Measurements from ENCODE around the gene EGFR.

The EGFR gene

DNA sequence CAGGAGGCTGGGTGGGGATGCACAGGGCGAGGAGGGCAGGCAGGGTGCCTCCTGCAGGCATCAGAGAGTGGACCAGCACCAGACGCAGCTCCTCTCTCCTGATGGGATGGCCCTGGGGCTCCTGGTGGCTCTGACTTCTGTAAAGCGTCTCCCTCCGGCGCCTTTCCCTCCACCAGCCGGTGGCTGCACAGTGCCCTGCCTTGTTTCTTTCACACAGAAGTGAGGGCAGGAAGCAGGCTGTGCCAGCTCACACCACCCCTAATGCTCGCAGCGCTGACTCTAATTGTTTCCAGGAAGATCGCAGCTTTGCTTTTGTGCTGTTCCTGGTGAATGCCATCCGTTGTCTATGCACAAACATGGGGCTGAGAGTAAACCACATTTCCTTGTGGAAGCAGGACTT, 194.0 kb downstream of the EGFR start:
- intact Hi-C loops (cut with micrococcal nuclease), result no loop called here
- Mint-ChIP-seq H3K36me3 (ENCODE audit: low read depth) (no peaks in the 10 kb centered on the region), H3K27me3 (no peaks in the 10 kb centered on the region), H3K27ac (no peak overlapping the region), H3K4me1 (ENCODE audit: low read depth) (no peaks in the 10 kb centered on the region), H3K9me3 (no peaks in the 10 kb centered on the region), H3K4me3 (no peak overlapping the region)

DNA sequence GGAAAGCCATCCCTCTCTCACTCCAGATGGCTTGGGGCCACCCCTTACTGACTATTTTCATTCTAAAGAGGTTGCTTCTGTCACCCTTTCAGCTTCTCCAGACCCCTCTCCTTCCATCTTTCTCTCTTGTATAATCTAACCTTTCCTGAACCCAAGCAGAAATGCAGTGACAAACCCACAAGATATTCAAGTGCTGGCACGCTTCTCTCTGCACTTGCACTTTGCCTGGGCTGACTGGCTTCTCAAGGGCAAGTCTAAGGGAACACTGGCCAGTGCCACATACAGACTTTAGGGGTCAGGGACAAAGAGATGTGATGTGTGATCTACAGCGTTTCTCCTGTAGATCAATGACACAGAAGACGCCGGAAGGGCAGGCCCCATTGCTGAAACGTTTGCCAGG, 195.9 kb downstream of the EGFR start:
- Mint-ChIP-seq H3K36me3 (ENCODE audit: low read depth) (no peaks in the 10 kb centered on the region), H3K27ac (no peak overlapping the region), H3K27me3 (no peaks in the 10 kb centered on the region), H3K9me3 (no peaks in the 10 kb centered on the region), H3K4me3 (no peak overlapping the region), H3K4me1 (ENCODE audit: low read depth) (no peaks in the 10 kb centered on the region)
- intact Hi-C loops (cut with micrococcal nuclease), result no loop called here

DNA sequence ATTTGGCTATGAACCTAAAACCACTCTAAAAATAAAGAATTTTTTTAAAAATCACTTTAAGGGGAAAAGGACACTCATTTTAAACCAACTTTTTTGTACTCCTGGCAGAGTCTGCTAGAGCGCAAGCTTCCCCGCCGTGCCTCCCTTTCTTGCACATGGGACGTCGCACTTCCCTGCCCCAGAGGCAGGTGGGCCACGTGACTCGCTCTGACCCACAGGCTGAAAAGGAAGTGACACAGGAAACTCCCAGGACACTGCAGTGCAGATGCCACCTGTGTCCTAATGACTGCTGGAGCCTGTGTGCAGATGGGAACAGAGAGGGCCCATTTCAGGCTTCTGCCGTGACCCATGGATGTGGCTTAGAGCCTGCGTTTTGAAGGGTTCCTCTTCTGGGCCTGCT, 204.2 kb downstream of the EGFR start:
- no peak overlapping the region for H3K27ac Mint-ChIP-seq
- H3K4me3 Mint-ChIP-seq, result no peak overlapping the region
- H3K4me1 Mint-ChIP-seq (ENCODE audit: low read depth), result no peaks in the 10 kb centered on the region
- intact Hi-C loops (cut with micrococcal nuclease), result no loop called here
- no peaks in the 10 kb centered on the region for H3K27me3 Mint-ChIP-seq
- H3K36me3 Mint-ChIP-seq (ENCODE audit: low read depth), result no peaks in the 10 kb centered on the region
- H3K9me3 Mint-ChIP-seq, result no peaks in the 10 kb centered on the region

DNA sequence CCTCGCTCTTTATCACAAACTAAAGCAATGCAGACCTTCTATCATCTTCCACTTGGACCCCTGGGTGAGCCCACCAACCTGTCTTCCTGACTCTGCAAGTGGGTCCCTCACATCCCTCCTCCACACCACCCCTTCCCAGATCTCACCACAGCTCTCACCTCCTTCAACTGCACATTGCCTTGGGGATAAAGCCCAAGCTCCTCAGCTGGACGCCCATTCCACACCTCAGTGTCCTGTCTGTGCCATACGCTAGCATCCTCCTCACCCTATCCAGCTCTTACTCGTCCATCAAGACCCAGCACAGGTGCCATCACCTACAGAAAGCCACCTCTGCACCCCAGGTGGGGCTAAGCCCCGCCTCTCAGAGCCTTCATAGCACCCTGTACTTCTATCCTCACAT, 205.3 kb downstream of the EGFR start:
- Mint-ChIP-seq H3K36me3 (ENCODE audit: low read depth) (no peaks in the 10 kb centered on the region), H3K4me3 (no peak overlapping the region), H3K27ac (no peak overlapping the region), H3K4me1 (ENCODE audit: low read depth) (no peaks in the 10 kb centered on the region), H3K27me3 (no peaks in the 10 kb centered on the region), H3K9me3 (peaks cover 10% of the 10 kb centered on the region)
- intact Hi-C loops (cut with micrococcal nuclease), result no loop called here

- H3K9me3 Mint-ChIP-seq, result peaks cover 17% of the 10 kb centered on the region
- H3K4me3 Mint-ChIP-seq, result no peak overlapping the region
- intact Hi-C loops (cut with micrococcal nuclease), result no loop called here
- H3K27ac Mint-ChIP-seq, result no peak overlapping the region
- no peaks in the 10 kb centered on the region for H3K27me3 Mint-ChIP-seq
- H3K36me3 Mint-ChIP-seq (ENCODE audit: low read depth), result no peaks in the 10 kb centered on the region
- no peaks in the 10 kb centered on the region for H3K4me1 Mint-ChIP-seq (ENCODE audit: low read depth)
These were observed 206.0 kb downstream of the EGFR start for GRCh38 chr7:55224810-55225209.

DNA sequence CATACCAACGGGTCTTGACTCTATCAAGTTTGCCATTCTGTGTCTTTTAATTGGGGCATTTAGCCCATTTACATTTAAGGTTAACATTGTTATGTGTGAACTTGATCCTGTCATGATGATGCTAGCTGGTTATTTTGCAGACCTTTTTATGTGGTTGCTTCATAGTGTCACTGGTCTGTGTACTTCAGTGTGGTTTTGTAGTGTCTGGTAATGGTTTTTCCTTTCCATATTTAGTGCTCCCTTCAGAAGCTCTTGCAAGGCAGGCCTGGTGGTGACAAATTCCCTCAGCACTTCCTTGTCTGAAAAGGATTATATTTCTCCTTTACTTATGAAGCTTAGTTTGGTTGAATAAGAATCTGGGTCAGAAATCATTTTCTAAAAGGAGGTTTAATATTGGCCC, 211.2 kb downstream of the EGFR start:
- H3K27me3 Mint-ChIP-seq, result no peaks in the 10 kb centered on the region
- H3K4me3 Mint-ChIP-seq, result no peak overlapping the region
- H3K27ac Mint-ChIP-seq, result no peak overlapping the region
- H3K9me3 Mint-ChIP-seq, result peaks cover 17% of the 10 kb centered on the region
- H3K4me1 Mint-ChIP-seq (ENCODE audit: low read depth), result no peaks in the 10 kb centered on the region
- intact Hi-C loops (cut with micrococcal nuclease), result no loop called here
- H3K36me3 Mint-ChIP-seq (ENCODE audit: low read depth), result no peaks in the 10 kb centered on the region

DNA sequence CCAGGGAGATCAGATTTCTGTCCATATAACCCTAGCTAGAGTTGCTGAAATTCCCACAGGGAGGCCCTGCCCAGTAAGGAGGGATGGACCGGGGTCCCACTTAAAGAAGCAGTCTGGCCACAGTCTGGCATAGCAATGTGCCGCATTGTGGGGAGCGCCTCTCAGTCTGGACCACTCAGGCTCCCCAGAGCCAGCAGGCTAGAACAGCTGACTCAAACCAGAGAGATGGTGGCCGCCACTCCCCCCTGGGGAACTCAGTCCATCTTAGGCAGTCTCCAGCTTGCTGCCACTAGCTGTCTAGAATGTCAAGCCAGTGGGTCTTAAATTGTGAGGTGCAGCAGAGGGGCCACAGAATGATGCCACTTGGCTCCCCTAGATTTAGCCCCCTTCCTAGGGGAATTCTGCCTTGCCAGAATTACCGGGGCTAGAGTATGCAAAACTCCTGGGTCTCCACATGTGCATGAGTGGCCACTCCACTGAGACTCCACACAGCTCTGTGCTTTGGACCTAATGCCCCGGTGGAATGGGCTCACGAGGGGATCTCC, 213.0 kb downstream of the EGFR start:
- no peaks in the 10 kb centered on the region for H3K36me3 Mint-ChIP-seq (ENCODE audit: low read depth)
- H3K4me3 Mint-ChIP-seq, result no peak overlapping the region
- intact Hi-C loops (cut with micrococcal nuclease), result no loop called here
- H3K27ac Mint-ChIP-seq, result no peak overlapping the region
- no peaks in the 10 kb centered on the region for H3K27me3 Mint-ChIP-seq
- H3K9me3 Mint-ChIP-seq, result peaks cover 17% of the 10 kb centered on the region
- H3K4me1 Mint-ChIP-seq (ENCODE audit: low read depth), result no peaks in the 10 kb centered on the region

DNA sequence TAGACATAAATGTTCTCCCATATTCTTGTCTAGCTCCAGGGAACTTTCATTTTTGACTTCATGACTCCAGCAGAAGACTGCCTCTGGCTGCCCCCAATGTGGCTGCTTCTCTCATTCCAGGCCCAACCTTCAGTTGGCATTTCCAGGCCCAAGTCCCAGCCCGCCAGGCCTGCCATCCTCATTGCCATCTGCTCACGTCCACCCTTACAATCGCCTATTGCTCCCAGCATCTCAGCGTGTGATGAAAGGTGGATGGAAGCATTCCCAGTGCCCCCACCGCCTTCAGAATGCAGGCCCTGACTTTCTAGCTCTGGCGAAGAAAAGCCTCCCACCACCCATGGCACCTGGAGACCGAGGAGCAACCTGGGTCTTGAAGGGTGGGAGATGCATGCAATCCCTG, 214.2 kb downstream of the EGFR start:
- H3K27me3 Mint-ChIP-seq, result no peaks in the 10 kb centered on the region
- no peak overlapping the region for H3K4me3 Mint-ChIP-seq
- peaks cover 17% of the 10 kb centered on the region for H3K9me3 Mint-ChIP-seq
- intact Hi-C loops (cut with micrococcal nuclease), result no loop called here
- H3K4me1 Mint-ChIP-seq (ENCODE audit: low read depth), result no peaks in the 10 kb centered on the region
- no peak overlapping the region for H3K27ac Mint-ChIP-seq
- no peaks in the 10 kb centered on the region for H3K36me3 Mint-ChIP-seq (ENCODE audit: low read depth)

DNA sequence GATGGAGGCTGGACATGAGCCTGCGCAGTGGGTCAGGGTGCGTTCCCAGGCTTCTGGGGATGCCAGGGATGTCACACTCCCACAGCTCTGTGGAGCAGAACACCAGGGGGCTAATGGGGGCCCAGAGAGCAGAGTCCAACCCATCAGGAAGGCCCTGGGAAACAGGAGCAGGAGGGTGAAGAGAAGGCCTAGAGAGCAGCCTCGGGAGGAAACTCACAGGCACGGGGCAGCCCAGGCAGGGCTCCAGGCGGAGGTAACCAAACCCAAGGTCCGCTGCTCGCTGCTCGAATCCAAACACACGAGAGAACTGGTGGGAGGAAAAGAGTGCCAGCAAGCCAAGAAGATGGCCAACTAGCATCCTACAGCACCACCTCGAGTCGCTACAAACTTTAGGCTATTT, 215.6 kb downstream of the EGFR start:
- Mint-ChIP-seq H3K9me3 (peaks cover 4% of the 10 kb centered on the region), H3K27me3 (no peaks in the 10 kb centered on the region), H3K36me3 (ENCODE audit: low read depth) (no peaks in the 10 kb centered on the region), H3K4me3 (no peak overlapping the region), H3K4me1 (ENCODE audit: low read depth) (no peaks in the 10 kb centered on the region), H3K27ac (no peak overlapping the region)
- intact Hi-C loops (cut with micrococcal nuclease), result no loop called here

GRCh38 chr7:55235115-55235514, 216.3 kb downstream of the EGFR start:
- no peaks in the 10 kb centered on the region for H3K9me3 Mint-ChIP-seq
- no peak overlapping the region for H3K4me3 Mint-ChIP-seq
- no peak overlapping the region for H3K27ac Mint-ChIP-seq
- no peaks in the 10 kb centered on the region for H3K4me1 Mint-ChIP-seq (ENCODE audit: low read depth)
- no peaks in the 10 kb centered on the region for H3K27me3 Mint-ChIP-seq
- no peaks in the 10 kb centered on the region for H3K36me3 Mint-ChIP-seq (ENCODE audit: low read depth)
- intact Hi-C loops (cut with micrococcal nuclease), result no loop called here

DNA sequence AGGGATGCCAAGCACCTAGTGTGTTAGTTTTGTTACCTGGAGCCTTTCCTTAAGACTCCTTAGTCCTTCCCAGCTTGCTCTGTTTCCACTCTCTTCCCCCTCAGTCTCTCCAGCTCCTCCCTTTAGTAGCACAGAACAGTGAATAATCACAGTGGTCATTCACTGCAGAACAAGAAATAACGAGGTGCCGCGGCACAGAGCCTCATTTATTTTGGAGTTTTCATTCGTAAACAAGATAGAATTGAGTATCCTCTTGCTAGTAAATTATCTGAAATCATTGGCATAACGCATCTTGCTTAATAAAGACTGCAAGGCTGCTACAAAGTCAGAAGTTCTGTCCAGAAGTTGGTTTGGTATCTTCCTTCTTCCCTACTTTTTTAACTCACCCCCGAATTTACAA, 217.0 kb downstream of the EGFR start:
- Mint-ChIP-seq H3K4me1 (ENCODE audit: low read depth) (no peaks in the 10 kb centered on the region), H3K9me3 (no peaks in the 10 kb centered on the region), H3K27me3 (no peaks in the 10 kb centered on the region), H3K4me3 (no peak overlapping the region), H3K27ac (no peak overlapping the region), H3K36me3 (ENCODE audit: low read depth) (no peaks in the 10 kb centered on the region)
- intact Hi-C loops (cut with micrococcal nuclease), result no loop called here

GRCh38 chr7:55236476-55236875, 217.7 kb downstream of the EGFR start:
- Mint-ChIP-seq H3K27ac (no peak overlapping the region), H3K9me3 (no peaks in the 10 kb centered on the region), H3K4me3 (no peak overlapping the region), H3K27me3 (no peaks in the 10 kb centered on the region), H3K4me1 (ENCODE audit: low read depth) (no peaks in the 10 kb centered on the region), H3K36me3 (ENCODE audit: low read depth) (no peaks in the 10 kb centered on the region)
- intact Hi-C loops (cut with micrococcal nuclease), result no loop called here

DNA sequence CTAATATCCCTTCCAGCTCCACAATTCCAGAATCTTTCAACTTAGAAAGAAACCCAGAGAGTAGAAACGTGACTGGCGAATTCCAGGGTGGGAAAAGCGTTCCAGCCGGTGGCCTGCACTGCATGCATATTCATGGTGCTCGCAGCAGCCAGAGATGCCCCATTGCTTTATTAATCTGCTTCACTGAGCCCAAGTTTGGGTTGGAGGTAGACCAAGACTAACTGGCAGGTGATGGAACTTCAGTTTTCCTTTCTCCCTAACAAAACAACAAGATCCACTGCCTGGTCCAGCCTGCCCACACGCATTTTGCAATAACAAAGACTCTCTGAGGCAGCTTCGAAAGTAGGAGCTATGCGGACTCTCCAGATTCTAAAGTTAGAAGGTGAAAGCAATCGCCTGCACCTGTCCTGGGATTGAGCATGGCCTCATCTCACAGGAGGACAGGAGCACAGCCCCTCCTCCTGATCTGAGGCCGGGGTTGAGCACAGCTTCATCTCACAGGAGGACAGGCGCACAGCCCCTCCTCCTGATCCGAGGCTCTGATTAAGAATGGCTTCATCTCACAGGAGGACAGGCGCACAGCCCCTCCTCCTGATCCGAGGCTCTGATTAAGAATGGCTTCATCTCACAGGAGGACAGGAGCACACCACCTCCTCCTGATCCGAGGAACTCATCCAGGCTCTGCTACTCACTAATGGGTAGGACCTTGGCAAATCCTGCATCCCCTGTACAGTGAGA, 218.5 kb downstream of the EGFR start:
- H3K27me3 Mint-ChIP-seq, result no peaks in the 10 kb centered on the region
- no peaks in the 10 kb centered on the region for H3K36me3 Mint-ChIP-seq (ENCODE audit: low read depth)
- no peaks in the 10 kb centered on the region for H3K4me1 Mint-ChIP-seq (ENCODE audit: low read depth)
- no peak overlapping the region for H3K27ac Mint-ChIP-seq
- H3K9me3 Mint-ChIP-seq, result no peaks in the 10 kb centered on the region
- intact Hi-C loops (cut with micrococcal nuclease), result no loop called here
- no peak overlapping the region for H3K4me3 Mint-ChIP-seq

- intact Hi-C loops (cut with micrococcal nuclease), result no loop called here
- H3K9me3 Mint-ChIP-seq, result no peaks in the 10 kb centered on the region
- H3K27me3 Mint-ChIP-seq, result no peaks in the 10 kb centered on the region
- H3K4me3 Mint-ChIP-seq, result no peak overlapping the region
- no peaks in the 10 kb centered on the region for H3K4me1 Mint-ChIP-seq (ENCODE audit: low read depth)
- no peaks in the 10 kb centered on the region for H3K36me3 Mint-ChIP-seq (ENCODE audit: low read depth)
- H3K27ac Mint-ChIP-seq, result no peak overlapping the region
These were observed 220.6 kb downstream of the EGFR start for GRCh38 chr7:55239406-55239805.

All from dendritic cell treated with granulocyte-macrophage colony-stimulating factor and Interleukin-4, amounts not matched to agents 40 ng/mL and 50 ng/mL, for 4 days (primary cell).